Measurements from ENCODE around the gene LSM10. TPM values are rescaled to one million over a fixed set of nuclear protein-coding genes. Genes with fewer than 3 reads are reported as not detected.

The LSM10 gene
- total RNA-seq, 2 experiments from 2014 or later, result 33.5 to 36.5 TPM

DNA sequence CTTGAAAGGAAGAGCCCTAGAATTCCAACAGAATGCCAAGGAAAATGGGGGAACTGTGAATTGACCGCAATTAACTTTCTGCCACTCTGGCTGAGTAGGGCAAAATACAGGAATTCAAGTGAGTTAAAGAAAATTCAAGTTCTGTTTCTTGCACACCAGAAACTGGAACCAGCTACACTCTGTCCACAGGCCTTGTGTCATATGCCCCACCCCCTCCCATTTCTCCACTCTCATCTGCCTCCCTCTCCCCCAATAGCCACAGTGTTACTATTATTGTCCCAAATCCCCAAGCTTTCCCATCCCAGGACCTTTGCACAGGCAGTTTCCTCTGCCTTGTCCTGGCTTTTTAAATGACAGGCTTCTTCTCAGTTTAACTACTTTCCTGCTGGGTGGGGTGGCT lies 7.7 kb downstream of the LSM10 start:
- intact Hi-C loops (cut with micrococcal nuclease), result loop anchor here (5.0 kb wide), 2 partner anchors 67 to 458 kb away; partner anchors contain the start of gene AGO3
- peaks cover 32% of the 10 kb centered on the region for H3K4me1 Mint-ChIP-seq (ENCODE audit: low read depth)
- no peaks in the 10 kb centered on the region for H3K27me3 Mint-ChIP-seq (ENCODE audit: low read depth)
- CTCF ChIA-PET, result interaction anchor here (0.6 kb wide), 2 partner anchors 1060 to 1662 kb away, joined by 3 read pairs; no protein-coding TSS in a partner anchor
- peaks cover 21% of the 10 kb centered on the region for H3K36me3 Mint-ChIP-seq (ENCODE audit: low read depth)
- no peaks in the 10 kb centered on the region for H3K9me3 Mint-ChIP-seq
- H3K27ac Mint-ChIP-seq, result peak overlapping the region; percentile 72
- DNase-seq, result no peak
- H3K4me3 Mint-ChIP-seq, result no peak overlapping the region

- intact Hi-C loops (cut with micrococcal nuclease), result loop anchor here (5.0 kb wide), 2 partner anchors 68 to 457 kb away; partner anchors contain the start of gene AGO3
- no peak for DNase-seq
- Mint-ChIP-seq H3K9me3 (no peaks in the 10 kb centered on the region), H3K27me3 (ENCODE audit: low read depth) (no peaks in the 10 kb centered on the region), H3K4me3 (no peak overlapping the region), H3K27ac (peak overlapping the region; percentile 72), H3K36me3 (ENCODE audit: low read depth) (peaks cover 21% of the 10 kb centered on the region), H3K4me1 (ENCODE audit: low read depth) (peaks cover 32% of the 10 kb centered on the region)
- CTCF ChIA-PET, result interaction anchor here (1.3 to 1.8 kb wide), 3 partner anchors 9 to 33 kb away, joined by 3 to 14 read pairs (median 5); no protein-coding TSS in a partner anchor
These were observed 8.4 kb downstream of the LSM10 start for GRCh38 chr1:36389261-36389660.

GRCh38 chr1:36387141-36387949 lies 10.4 kb downstream of the LSM10 start:
- Mint-ChIP-seq H3K4me1 (ENCODE audit: low read depth) (peaks cover 43% of the 10 kb centered on the region), H3K27ac (peak overlapping the region; percentile 99), H3K27me3 (ENCODE audit: low read depth) (no peaks in the 10 kb centered on the region), H3K36me3 (ENCODE audit: low read depth) (peaks cover 13% of the 10 kb centered on the region), H3K9me3 (no peaks in the 10 kb centered on the region), H3K4me3 (peak overlapping the region; percentile 92)
- CTCF ChIA-PET, result interaction anchor here (0.6 to 1.8 kb wide), 10 partner anchors 10 to 97 kb away, joined by 3 to 22 read pairs (median 6); partner anchors contain the start of gene LSM10
- intact Hi-C loops (cut with micrococcal nuclease), result loop anchor here (2.0 to 5.0 kb wide), 4 partner anchors 70 to 455 kb away; partner anchors contain the start of gene AGO3
- DNase-seq, result peak; percentile 54

DNA sequence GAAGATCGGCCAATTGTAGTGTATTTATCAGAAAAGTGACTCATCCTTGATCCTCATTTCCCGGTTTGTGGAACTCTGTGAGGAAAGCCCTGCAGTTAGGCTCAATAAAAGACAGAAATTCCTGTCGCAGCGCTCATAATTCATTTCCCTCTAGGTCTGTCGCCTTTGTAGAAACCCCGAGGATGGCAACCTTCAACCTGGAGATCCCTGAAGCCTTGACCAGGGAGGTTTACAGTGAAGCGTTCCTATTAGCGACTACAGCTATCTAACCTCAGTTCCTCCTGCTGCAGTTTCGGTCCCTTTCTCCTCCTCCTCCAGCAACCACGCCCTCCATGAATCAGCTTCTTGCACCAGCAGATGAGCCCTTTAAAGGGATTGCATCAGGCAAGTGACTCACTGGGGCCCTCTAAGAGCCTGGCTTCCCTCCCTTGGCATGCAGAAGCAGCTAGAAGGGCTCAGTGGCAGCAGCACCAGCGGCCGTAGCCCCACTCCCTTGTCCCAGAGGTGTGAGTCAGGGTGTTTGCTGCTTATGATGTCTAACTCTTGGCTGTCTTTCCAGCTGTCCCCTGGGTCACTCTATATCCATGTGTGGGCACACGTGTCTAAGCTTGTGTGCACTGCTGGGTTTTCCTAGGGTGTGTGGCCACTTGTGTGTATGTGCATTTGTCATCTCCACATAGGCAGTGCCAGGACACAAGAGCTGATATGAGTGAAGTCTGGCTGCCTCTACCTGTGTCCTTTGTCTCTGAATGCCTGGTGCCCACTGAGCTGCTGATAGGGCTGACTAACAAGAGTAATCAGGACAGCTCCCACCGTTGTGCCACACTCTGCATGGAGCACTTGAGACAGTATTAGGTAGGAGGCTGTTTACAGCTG lies 11.2 kb downstream of the LSM10 start:
- DNase-seq, result peak; percentile 97
- no peaks in the 10 kb centered on the region for H3K27me3 Mint-ChIP-seq (ENCODE audit: low read depth)
- H3K4me1 Mint-ChIP-seq (ENCODE audit: low read depth), result peaks cover 48% of the 10 kb centered on the region
- H3K36me3 Mint-ChIP-seq (ENCODE audit: low read depth), result peaks cover 9% of the 10 kb centered on the region
- CTCF ChIA-PET, result interaction anchor here (0.6 to 1.8 kb wide), 11 partner anchors 10 to 98 kb away, joined by 3 to 22 read pairs (median 5); partner anchors contain the start of gene LSM10
- intact Hi-C loops (cut with micrococcal nuclease), result loop anchor here (1.0 to 5.0 kb wide), 12 partner anchors 11 to 1091 kb away; partner anchors contain the start of genes AGO3, LSM10, THRAP3 and TRAPPC3
- H3K27ac Mint-ChIP-seq, result peak overlapping the region; percentile 99
- no peaks in the 10 kb centered on the region for H3K9me3 Mint-ChIP-seq
- peak overlapping the region; percentile 92 for H3K4me3 Mint-ChIP-seq

GRCh38 chr1:36385410-36386264 lies 12.1 kb downstream of the LSM10 start, which contains the start of gene STK40:
TSS of gene STK40 (minus strand) at chr1:36385924. CDS start at chr1:36361332, 24,592 bp downstream.
- Mint-ChIP-seq H3K4me1 (ENCODE audit: low read depth) (peaks cover 55% of the 10 kb centered on the region), H3K27ac (peak within 1 kb of the TSS; percentile 99), H3K4me3 (peak within 1 kb of the TSS; percentile 92), H3K27me3 (ENCODE audit: low read depth) (no peaks in the 10 kb centered on the region), H3K36me3 (ENCODE audit: low read depth) (peaks cover 2% of the 10 kb centered on the region), H3K9me3 (no peaks in the 10 kb centered on the region)
- peak; percentile 99 for DNase-seq
- intact Hi-C loops (cut with micrococcal nuclease), result loop anchor here (1.0 to 5.0 kb wide), 13 partner anchors 12 to 1092 kb away; partner anchors contain the start of genes AGO3, LSM10, THRAP3 and TRAPPC3
- CTCF ChIA-PET, result interaction anchor here (0.5 to 2.0 kb wide), 12 partner anchors 10 to 1607 kb away, joined by 3 to 22 read pairs (median 4); partner anchors contain the start of gene LSM10

GRCh38 chr1:36384542-36385409 lies 12.9 kb downstream of the LSM10 start:
- Mint-ChIP-seq H3K27me3 (ENCODE audit: low read depth) (no peaks in the 10 kb centered on the region), H3K27ac (peak overlapping the region; percentile 80), H3K9me3 (no peaks in the 10 kb centered on the region), H3K4me1 (ENCODE audit: low read depth) (peaks cover 56% of the 10 kb centered on the region), H3K36me3 (ENCODE audit: low read depth) (peaks cover 2% of the 10 kb centered on the region), H3K4me3 (peak overlapping the region; percentile 92)
- CTCF ChIA-PET, result interaction anchor here (0.6 to 2.0 kb wide), 8 partner anchors 11 to 235 kb away, joined by 3 to 10 read pairs (median 4); partner anchors contain the start of genes LSM10 and TRAPPC3
- intact Hi-C loops (cut with micrococcal nuclease), result loop anchor here (1.0 to 5.0 kb wide), 4 partner anchors 33 to 452 kb away; partner anchors contain the start of gene AGO3
- peak; percentile 71 for DNase-seq

DNA sequence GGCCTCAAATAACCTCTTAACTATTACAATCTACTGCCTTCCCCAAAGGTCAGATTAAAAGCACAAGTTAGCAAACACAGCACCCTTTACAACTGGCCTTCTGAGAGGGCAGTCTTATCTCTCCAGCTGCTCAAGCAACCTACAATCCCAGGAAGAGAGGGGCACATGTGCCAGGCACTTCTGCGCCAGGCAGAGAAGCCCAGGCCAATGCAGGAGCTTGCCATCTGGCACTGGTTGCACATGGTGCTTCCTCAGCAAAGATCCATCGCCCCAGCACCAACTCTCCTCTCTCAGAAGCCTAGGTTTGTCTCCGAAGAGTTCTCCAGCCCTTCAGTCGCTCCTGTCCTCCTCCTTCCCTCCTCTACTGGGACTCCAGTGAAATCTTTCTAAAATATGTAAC lies 14.5 kb downstream of the LSM10 start:
- no peak for DNase-seq
- Mint-ChIP-seq H3K27ac (no peak overlapping the region), H3K4me3 (no peak overlapping the region), H3K36me3 (ENCODE audit: low read depth) (peaks cover 2% of the 10 kb centered on the region), H3K27me3 (ENCODE audit: low read depth) (no peaks in the 10 kb centered on the region), H3K4me1 (ENCODE audit: low read depth) (peaks cover 63% of the 10 kb centered on the region), H3K9me3 (no peaks in the 10 kb centered on the region)
- intact Hi-C loops (cut with micrococcal nuclease), result no loop called here
- CTCF ChIA-PET, result interaction anchor here (1.4 kb wide), 1 partner anchor 234 kb away, joined by 3 read pairs; the partner anchor contains the start of gene TRAPPC3

- no peak for DNase-seq
- Mint-ChIP-seq H3K4me3 (no peak overlapping the region), H3K9me3 (no peaks in the 10 kb centered on the region), H3K4me1 (ENCODE audit: low read depth) (peaks cover 66% of the 10 kb centered on the region), H3K36me3 (ENCODE audit: low read depth) (peaks cover 2% of the 10 kb centered on the region), H3K27me3 (ENCODE audit: low read depth) (no peaks in the 10 kb centered on the region), H3K27ac (no peak overlapping the region)
- intact Hi-C loops (cut with micrococcal nuclease), result no loop called here
- CTCF ChIA-PET, result interaction anchor here (0.8 to 1.0 kb wide), 2 partner anchors 14 to 97 kb away, joined by 3 read pairs; no protein-coding TSS in a partner anchor
These were observed 15.0 kb downstream of the LSM10 start for GRCh38 chr1:36382669-36383068.

- Mint-ChIP-seq H3K27ac (no peak overlapping the region), H3K27me3 (ENCODE audit: low read depth) (no peaks in the 10 kb centered on the region), H3K4me1 (ENCODE audit: low read depth) (peaks cover 64% of the 10 kb centered on the region), H3K36me3 (ENCODE audit: low read depth) (peaks cover 5% of the 10 kb centered on the region), H3K4me3 (no peak overlapping the region), H3K9me3 (no peaks in the 10 kb centered on the region)
- no peak for DNase-seq
- intact Hi-C loops (cut with micrococcal nuclease), result no loop called here
- CTCF ChIA-PET, result interaction anchor here (0.7 to 1.0 kb wide), 3 partner anchors 13 to 96 kb away, joined by 3 to 4 read pairs (median 3); no protein-coding TSS in a partner anchor
These were observed 15.5 kb downstream of the LSM10 start for GRCh38 chr1:36382231-36382630.

DNA sequence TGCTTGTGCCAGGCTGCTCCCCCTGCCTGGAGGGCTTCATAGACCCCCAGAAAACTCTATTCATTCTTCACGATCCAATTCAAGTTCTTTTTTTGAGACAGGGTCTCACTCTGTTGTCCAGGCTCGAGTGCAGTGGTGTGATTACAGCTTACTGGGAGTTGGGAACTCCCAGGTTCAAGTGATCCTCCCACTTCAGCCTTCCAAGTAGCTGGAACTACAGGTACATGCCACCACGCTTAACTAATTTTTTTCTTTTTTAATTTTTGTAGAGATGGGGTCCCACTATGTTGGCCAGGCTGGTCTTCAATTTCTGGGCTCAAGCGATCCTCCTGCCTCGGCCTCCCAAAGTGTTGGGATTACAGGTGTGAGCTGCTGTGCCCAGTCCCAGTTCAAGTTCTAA lies 16.3 kb downstream of the LSM10 start:
- Mint-ChIP-seq H3K4me3 (no peak overlapping the region), H3K4me1 (ENCODE audit: low read depth) (peaks cover 58% of the 10 kb centered on the region), H3K9me3 (no peaks in the 10 kb centered on the region), H3K27ac (no peak overlapping the region), H3K36me3 (ENCODE audit: low read depth) (peaks cover 5% of the 10 kb centered on the region), H3K27me3 (ENCODE audit: low read depth) (no peaks in the 10 kb centered on the region)
- no peak for DNase-seq
- CTCF ChIA-PET, result interaction anchor here (0.7 kb wide), 1 partner anchor 60 kb away, joined by 4 read pairs; no protein-coding TSS in a partner anchor
- intact Hi-C loops (cut with micrococcal nuclease), result no loop called here

Measured in activated naive CD4-positive, alpha-beta T cell treated with anti-CD3 and anti-CD28 coated beads for 36 hours (primary cell).